Omental fat pad (tissue), 4 donors: ENCODE data around the gene CDH15. TPM values are rescaled to one million over a fixed set of nuclear protein-coding genes. Genes with fewer than 3 reads are reported as not detected.

ENCODE experiments used
- ATAC-seq: fragments of 150-250 bp; one replicate; pipeline ENCODE4 v1.9.1; 2016; ENCODE audit warnings: mild to moderate bottlenecking, moderate library complexity; ENCODE audit not compliant: low FRiP score
- DNase-seq: peaks from one replicate; pipeline ENCODE4 v3.0.0-alpha.2; 2019; ENCODE audit warnings: low spot score
- total RNA-seq, 4 donors: library from RNA; depleted of rRNA; stranded (reverse); fragments of >200 nt; gene quantifications; one replicate each; pipeline ENCODE4 v1.1.0, GENCODE V29; 2016
- TF ChIP-seq, protein P1 (sequence below), 3 donors: fragments of 450-650 bp; IDR thresholded peaks; one replicate each; pipeline ENCODE4 v1.5.1; 2016 to 2017; ENCODE audit warnings: antibody characterized with exemption in 3 of 3, mild to moderate bottlenecking in 3 of 3, moderate library complexity in 2 of 3

Gene CDH15
- total RNA-seq, 4 donors from 2014 or later = not detected

DNA sequence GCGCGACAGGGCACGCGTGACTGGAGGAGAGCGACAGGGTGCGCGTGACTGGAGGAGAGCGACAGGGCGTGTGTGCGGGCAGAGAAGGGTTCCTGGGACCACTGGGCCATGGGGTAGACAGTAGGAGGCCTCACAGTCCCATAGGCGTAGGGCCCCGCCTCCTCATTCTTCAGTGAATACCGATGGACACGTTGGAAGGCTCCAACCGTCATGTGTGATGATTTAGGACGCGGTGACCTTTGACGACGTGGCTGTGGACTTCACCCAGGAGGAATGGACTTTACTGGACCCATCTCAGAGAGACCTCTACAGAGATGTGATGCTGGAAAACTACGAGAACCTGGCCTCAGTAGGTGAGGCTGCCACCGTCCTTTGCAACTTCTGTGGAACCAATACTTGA, 51.4 kb downstream of the CDH15 start:
- TF ChIP-seq, protein P1, sequence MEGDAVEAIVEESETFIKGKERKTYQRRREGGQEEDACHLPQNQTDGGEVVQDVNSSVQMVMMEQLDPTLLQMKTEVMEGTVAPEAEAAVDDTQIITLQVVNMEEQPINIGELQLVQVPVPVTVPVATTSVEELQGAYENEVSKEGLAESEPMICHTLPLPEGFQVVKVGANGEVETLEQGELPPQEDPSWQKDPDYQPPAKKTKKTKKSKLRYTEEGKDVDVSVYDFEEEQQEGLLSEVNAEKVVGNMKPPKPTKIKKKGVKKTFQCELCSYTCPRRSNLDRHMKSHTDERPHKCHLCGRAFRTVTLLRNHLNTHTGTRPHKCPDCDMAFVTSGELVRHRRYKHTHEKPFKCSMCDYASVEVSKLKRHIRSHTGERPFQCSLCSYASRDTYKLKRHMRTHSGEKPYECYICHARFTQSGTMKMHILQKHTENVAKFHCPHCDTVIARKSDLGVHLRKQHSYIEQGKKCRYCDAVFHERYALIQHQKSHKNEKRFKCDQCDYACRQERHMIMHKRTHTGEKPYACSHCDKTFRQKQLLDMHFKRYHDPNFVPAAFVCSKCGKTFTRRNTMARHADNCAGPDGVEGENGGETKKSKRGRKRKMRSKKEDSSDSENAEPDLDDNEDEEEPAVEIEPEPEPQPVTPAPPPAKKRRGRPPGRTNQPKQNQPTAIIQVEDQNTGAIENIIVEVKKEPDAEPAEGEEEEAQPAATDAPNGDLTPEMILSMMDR (IDR thresholded peaks at IDR 0.05) = no peak
- ATAC-seq = no peak
- DNase-seq = no peak

DNA sequence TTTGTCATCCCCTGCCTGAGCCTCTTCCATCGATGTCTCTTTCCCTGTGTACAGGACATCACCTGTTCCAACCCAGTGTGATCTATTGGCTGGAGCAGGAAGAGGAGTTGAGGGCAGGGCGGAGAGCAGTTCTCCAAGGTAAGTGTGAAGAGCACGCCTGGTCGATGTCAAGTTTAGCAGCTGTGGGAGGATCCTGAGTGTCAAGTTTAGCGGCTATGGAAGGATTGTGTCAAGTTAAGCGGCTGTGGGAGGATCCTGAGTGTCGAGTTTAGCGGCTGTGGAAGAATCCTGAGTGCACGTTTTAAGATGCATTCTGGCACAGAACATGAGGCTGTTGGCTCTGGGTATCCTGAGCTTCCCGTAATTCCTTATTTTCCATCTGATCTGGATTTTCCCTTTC, 53.1 kb downstream of the CDH15 start:
- TF ChIP-seq, protein P1 (IDR thresholded peaks at IDR 0.05) = no peak
- DNase-seq (no peak), ATAC-seq (no peak)

DNA sequence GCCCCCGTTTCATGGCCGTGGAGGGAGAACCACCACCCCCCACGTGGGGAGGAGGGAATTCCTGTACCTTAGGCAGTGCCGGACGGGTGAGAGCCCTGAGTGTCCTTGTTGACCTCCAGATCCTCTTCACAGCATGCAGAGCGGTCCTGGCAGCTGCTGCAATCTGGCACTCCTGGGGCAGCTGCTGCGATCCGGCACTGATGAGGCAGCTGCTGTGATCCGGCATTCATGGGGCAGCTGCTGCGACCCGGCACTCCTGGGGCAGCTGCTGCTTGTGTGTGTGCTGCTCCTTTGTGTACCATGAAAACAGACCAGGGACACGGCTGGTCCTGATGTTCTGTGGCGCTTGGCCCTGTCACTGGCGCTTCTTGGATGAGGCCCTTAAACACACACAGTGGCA, 58.7 kb downstream of the CDH15 start:
- DNase-seq = no peak
- ATAC-seq = no peak

DNA sequence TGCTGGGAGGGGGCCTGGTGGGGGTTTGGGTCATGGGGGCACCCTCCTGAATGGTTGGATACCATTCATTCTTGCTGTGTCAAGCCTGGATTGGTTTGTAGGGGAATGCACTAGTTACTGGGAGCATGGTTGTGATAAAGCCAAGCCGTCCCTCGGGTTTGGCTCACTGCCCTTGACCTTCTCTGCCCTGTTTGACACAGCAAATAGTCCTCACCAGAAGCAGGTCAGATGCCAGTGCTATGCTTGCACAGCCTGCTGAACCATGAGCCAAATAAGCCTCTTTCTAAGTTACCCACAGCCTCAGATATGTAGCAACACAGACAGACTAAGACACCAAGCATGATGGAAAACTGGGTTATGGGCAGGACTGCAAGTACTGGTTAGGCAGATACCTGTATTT, 60.6 kb downstream of the CDH15 start:
- DNase-seq = no peak

More for the DNA sequence above, 58.7 kb downstream of the CDH15 start:
- TF ChIP-seq, protein P1 (IDR thresholded peaks at IDR 0.05) = no peak

DNA sequence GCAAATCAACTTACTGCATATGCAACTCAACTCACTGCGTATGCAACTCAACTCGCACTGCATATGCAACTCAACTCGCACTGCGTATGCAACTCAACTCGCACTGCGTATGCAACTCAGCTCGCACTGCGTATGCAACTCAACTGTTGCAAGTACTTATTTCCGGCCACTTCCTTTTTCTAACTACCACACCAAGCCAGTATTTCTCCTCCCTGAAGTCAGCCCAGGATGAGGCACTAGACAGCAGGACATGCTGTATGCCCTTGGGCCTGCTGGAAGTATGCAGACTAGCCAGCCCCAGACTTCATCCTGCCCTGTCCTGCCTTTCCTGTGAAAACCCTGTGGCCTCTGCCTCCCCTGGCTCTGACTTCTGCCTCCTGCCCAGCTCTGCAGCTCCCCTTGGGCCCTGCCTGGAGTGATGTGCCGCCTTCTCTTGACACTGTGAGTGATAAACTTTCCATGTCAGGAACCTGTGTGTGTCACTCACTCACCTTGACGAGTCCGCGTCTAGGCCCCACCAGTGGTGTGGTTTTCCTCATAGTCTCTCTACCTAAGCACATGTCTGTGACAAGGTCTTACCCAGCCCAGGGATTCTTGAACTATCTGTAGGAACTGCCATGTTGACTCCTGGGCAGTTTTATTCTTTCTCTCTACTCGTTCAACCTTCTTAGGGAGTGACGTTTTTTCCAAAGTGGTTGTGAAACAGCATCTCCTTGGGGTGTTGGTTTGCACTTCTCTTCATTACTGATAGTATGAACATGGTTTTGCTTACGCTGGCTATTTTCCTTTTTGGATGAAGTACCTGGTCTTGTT, 62.3 kb downstream of the CDH15 start:
- TF ChIP-seq, protein P1 (IDR thresholded peaks at IDR 0.05) = no peak
- no peak for DNase-seq
- no peak for ATAC-seq

More for the DNA sequence above, 60.6 kb downstream of the CDH15 start:
- no peak for ATAC-seq
- TF ChIP-seq, protein P1 (IDR thresholded peaks at IDR 0.05) = no peak

DNA sequence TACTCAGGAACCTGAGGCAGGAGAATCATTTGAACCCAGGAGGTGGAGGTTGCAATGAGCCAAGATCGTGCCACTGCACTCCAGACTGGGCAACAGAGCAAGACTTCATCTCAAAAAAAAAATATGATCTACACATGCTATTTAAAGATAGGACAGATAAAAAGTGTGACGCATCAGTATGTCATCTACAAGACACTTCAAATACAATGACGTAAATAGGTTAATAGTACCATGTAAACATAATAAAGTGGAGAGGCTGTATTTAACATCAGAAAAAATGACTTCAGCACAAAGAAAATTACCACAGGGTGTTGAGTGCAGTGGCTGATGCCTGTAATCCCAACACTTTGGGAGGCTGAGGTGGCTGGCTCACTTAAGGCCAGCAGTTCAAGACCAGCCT, 66.2 kb downstream of the CDH15 start:
- ATAC-seq (no peak), DNase-seq (no peak)
- TF ChIP-seq, protein P1 (IDR thresholded peaks at IDR 0.05) = no peak
